Activated CD4-positive, alpha-beta T cell treated with anti-CD3 and anti-CD28 coated beads for 4 hours (primary cell): ENCODE results near the gene TMEM238L.

ENCODE experiments used
- DNase-seq, 2 donors: peaks; one replicate each; pipeline ENCODE4 v3.0.0-alpha.2; 2020

Gene TMEM238L

DNA sequence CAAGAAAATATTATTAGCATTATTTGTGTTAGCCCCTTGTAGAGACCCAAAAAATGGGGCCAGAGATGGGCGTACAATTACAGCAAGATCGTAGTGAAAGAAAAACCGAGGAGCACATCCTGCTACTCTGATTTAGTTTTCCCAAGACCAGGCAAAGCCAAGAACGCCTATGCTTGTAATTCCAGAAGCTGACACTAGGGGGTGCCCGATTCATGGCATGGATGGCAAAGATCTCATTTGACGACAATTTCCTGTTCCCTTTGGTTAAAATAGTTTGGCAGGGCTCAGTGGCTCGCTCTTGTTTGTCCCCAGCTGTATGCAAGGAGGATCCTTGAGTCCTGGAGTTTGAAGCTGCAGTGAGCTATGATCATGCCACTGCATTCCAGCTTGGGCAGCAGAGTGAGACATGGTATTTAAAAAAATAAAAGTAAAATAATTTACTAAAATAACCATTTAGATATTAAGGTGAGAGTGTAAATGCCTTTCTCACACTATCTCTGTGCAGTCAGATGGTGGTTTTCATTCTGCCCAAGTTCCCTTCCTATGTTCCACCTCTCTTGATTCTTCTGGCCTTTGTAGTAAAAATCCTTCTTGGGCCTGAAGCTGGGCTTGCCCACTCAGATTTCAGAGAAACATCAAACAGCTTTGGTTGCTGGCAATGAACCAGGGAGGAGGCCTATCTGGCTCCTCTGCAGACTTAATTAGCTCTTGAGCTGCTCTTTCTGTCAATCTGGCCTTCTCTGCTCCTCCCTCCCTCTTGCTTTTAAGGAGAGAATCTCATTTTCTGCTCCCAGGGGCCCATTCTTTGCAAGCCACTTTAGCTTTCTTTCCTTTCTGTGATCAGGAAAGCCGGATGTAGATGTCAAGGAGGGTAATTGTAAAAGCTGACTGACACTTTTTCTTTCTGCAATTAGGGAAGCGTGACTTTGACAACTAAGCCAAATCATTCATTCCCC lies 31.2 kb downstream of the TMEM238L start:
- DNase-seq, result peak in 1 of 2 donors; percentile 28

- DNase-seq, result no peak
Observed at GRCh38 chr17:10771148-10771547, 32.8 kb downstream of the TMEM238L start.

DNA sequence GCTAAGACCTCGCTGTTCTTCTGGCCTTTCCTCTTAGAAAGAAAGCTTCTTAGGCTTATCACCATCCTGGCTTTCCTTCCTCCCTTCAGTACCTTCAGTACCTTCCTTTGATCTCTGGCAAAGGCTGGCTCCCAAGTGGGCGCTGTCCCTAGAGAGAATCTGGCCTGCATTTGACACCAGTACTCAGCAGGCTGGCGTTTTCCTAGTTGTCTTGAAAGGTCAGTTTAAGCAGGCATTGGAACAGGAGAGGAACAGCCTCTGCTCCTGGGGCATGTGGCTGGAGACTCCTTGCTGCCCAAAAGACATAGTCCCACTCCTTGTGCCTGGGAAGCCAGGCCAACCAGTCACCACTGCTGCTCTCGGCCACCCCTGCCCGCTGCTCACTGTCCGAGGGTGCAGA lies 34.1 kb downstream of the TMEM238L start:
- DNase-seq, result no peak

DNA sequence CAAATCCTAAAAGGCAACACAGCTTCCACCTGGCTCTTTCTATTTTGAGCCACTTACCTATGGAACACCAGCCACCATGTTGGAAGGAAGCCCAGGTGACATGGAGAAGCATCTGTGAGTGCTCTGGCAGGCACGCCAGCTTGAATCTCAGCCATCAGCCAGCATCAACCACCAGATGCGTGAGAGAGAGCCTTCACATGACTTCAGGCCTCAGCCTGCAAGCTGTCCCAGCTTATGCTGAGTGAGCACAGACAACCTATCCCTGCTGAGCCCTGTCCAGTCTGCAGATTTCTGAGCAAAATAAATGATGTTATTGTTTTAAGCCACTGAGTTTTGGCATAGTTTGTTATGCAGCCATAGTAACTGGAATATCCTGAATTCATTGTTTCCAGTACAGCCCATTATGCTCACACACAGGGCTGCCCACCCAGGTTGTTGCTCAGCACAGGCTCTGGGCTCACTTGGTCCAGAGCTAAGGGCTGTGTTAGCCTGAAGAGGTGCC lies 35.1 kb downstream of the TMEM238L start:
- no peak for DNase-seq

GRCh38 chr17:10767232-10767631 lies 36.7 kb downstream of the TMEM238L start:
- no peak for DNase-seq

- no peak for DNase-seq
Observed at GRCh38 chr17:10762037-10762436, 41.9 kb downstream of the TMEM238L start.

GRCh38 chr17:10761281-10761680 lies 42.6 kb downstream of the TMEM238L start:
- DNase-seq, result no peak

GRCh38 chr17:10758062-10758461 lies 45.8 kb downstream of the TMEM238L start:
- DNase-seq, result no peak

DNA sequence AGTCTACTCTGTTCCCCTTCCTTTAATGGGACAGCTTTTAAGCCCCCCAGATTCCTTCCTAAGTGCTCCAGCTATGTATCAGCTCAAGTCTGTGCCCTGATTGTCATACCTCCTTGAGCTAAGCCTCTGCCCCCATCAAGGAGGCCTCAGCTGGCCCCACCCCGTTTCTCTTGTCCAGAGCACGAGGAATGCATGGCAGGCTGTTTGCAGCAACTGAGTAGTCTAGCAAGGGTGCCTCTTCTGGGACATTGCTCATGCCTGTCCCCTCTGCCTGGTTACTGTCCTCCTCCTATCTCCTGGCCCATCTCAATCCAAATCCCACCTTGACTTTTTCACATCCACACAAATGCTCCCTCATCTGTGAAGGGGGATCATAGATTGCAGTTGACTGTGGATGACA lies 46.3 kb downstream of the TMEM238L start:
- DNase-seq, result no peak

DNA sequence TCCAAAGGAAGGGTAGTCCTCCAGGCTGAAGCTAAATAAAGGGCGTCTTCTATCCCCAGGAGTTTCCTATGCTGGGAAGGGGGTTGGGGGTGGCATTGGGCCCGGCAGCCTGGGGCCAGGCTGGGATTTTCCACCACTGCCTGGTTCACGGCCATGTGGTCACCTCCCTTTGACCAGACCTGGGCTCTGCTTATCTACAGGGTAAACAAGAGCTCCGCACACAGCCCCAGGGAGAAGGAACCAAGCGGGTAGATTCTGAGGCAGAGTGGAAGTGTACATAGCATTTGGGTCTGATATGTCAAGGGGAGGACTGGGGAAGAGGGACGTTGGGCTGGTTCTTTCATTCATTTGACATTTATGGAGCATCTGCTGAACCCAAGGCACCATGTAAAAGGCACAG lies 46.8 kb downstream of the TMEM238L start:
- no peak for DNase-seq

- no peak for DNase-seq
Observed at GRCh38 chr17:10756619-10757018, 47.3 kb downstream of the TMEM238L start.

DNA sequence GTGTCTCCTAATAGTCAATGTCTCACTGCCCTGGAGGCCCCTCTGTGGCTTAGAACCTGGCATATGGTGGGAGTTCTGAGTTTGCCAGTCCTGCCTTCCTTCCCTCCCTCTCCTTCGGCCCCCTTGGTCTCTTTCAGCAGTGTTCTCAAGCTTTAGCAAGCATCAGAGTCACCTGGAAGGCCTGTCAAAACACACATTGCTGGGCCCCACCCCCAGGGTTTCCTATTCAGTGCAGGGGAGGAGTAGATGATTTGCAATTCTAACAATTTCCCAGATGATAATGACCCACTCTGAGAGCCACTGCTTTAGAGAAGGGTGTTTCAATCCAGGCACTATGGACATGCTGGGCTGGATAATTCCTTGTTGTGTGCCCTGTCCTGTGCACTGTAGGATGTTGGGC lies 47.7 kb downstream of the TMEM238L start:
- DNase-seq, result no peak

DNA sequence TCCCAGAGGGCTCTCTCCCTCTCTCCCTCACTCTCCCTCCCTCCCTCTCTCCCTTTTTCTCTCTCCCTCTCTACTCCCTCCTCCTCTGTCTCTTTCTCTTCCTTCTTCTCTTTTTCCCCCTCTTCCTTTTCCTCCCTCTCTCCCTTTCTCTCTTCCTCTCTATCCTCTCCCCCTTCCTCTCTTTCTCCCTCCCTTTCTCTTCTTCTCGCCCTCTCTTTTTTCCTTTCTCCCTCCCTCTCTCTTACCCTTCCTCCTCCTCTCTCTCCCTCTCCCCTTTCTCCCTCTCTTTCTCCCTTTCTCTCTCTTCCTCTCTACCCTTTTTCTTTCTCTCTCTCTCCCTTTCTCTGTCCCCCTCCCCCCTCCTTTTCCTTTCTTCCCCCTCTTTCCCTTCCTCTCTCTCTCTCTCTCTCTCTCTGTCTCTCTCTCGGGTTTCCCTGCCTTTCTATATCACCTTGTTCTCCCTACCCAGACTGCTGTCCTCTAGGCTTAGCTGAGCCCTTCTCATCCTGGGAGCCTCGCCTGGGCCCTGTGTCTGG lies 48.2 kb downstream of the TMEM238L start:
- no peak for DNase-seq

GRCh38 chr17:10754861-10755591 lies 48.9 kb downstream of the TMEM238L start:
- no peak for DNase-seq

GRCh38 chr17:10754109-10754508 lies 49.8 kb downstream of the TMEM238L start:
- DNase-seq, result peak in 1 of 2 donors; percentile 9

GRCh38 chr17:10752696-10753095 lies 51.2 kb downstream of the TMEM238L start:
- no peak for DNase-seq

GRCh38 chr17:10751563-10751962 lies 52.3 kb downstream of the TMEM238L start:
- no peak for DNase-seq

DNA sequence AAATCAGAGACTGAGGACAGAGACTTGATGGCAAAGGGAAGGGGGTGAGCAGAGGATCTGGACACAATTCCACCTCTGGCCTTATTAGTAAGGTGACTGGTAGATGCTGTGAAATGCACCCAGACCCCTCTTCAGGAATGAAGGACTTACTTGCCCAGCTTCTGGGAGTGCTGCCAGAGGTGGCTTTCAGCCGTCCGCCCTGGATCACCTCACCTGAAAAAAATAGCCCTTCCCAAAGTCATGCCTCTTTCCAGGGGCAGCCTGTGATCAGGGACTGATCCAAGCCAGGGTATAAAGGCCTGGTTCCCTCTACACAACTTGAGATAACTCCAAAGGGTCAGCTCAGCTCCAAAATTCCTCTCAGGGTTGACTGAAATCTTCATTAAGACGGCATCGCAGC lies 53.7 kb downstream of the TMEM238L start:
- DNase-seq, result no peak

- DNase-seq, result no peak
Observed at GRCh38 chr17:10748531-10749181, 55.2 kb downstream of the TMEM238L start.

GRCh38 chr17:10745231-10745630 lies 58.7 kb downstream of the TMEM238L start:
- DNase-seq, result no peak
